Adrenal gland (tissue), 12 donors: ENCODE data around the gene LIMK2. TPM values are rescaled to one million over a fixed set of nuclear protein-coding genes. Genes with fewer than 3 reads are reported as not detected.

Experiments used
- DNase-seq, 7 donors: peaks; one replicate each; pipeline ENCODE4 v3.0.0-alpha.2; 2019 to 2020
- H3K27ac ChIP-seq, 5 donors: fragments of 200-600 bp; sonication (generic) in 4 of 5; 1 replicate in 3 of 5; 2 replicates in 2 of 5; pipeline versions ENCODE4 v1.5.1 to v1.8.0; 2016 to 2020; ENCODE audit warnings: mild to moderate bottlenecking in 1 of 5
- H3K27me3 ChIP-seq: fragments of 200-600 bp; 2 replicates; pipeline ENCODE4 v1.8.0; 2021
- H3K36me3 ChIP-seq, 2 donors: fragments of 200-600 bp; replicated peaks in 1 of 2; 1 replicate in 1 of 2; 2 replicates in 1 of 2; pipeline versions ENCODE4 v1.5.1 to v1.8.0; 2018 to 2022
- H3K4me1 ChIP-seq, 2 donors: fragments of 200-600 bp; replicated peaks in 1 of 2; 1 replicate in 1 of 2; 2 replicates in 1 of 2; pipeline versions ENCODE4 v1.5.1 to v1.8.0; 2018 to 2021
- H3K4me3 ChIP-seq, 4 donors: fragments of 200-600 bp; sonication (generic) in 3 of 4; one replicate each; pipeline ENCODE4 v1.5.1; 2016 to 2018
- H3K9me3 ChIP-seq, 3 donors: fragments of 200-600 bp; sonication (generic) in 1 of 3; replicated peaks in 1 of 3; 1 replicate in 2 of 3; 2 replicates in 1 of 3; pipeline versions ENCODE4 v1.5.1 to v1.8.0; 2016 to 2021
- POLR2A ChIP-seq, 2 donors: fragments of 450-650 bp; IDR thresholded peaks; one replicate each; pipeline ENCODE4 v1.6.1; 2017; ENCODE audit warnings: antibody characterized with exemption in 2 of 2, mild to moderate bottlenecking in 2 of 2, moderate library complexity in 1 of 2
- WGBS, 4 donors: extraction: QIAGEN DNeasy Blood & Tissue Kit in 2 of 4; methylation state at CpG; one replicate each; pipeline versions ENCODE4 v1.1.5 to v1.1.7; 2013 to 2017; 5-methylcytosine and 5-hydroxymethylcytosine counted together
- intact Hi-C, 2 donors: fragments of 100-400 bp; cut with DNase I; formaldehyde crosslinking; loops; one replicate each; pipeline versions ENCODE4 v1.14.1 to v1.15.0; 2022 to 2023
- polyA plus RNA-seq, 3 donors: library from polyadenylated mRNA; stranded (reverse); fragments of 200-250 nt in 2 of 3; fragments of 350-450 nt in 1 of 3; fragmentation: Illumina TruSeq in 1 of 3; extraction: RNeasy Lipid Tissue Mini Kit (QIAGEN cat#74804) in 1 of 3; gene quantifications; one replicate each; pipeline ENCODE4 v1.2.3, GENCODE V29; 2013 to 2014
- total RNA-seq, 9 donors: library from RNA; depleted of rRNA in 4 of 9; stranded (reverse); fragments of >200 nt in 4 of 9; fragments of 120-200 nt in 1 of 9; fragmentation: NEBNext Ultra II Directional in 1 of 9; extraction: Animal tissue kit (Norgen Biotek cat#: 25700) in 1 of 9; gene quantifications; one replicate each; pipeline versions ENCODE4 v1.1.0 to v1.2.4, GENCODE V29; 2013 to 2023
- TF ChIP-seq, protein P1 (sequence below), 6 experiments: fragments of 450-650 bp in 4 of 6; fragments of 200-600 bp in 2 of 6; sonication (generic) in 1 of 6; IDR thresholded peaks; 1 replicate in 5 of 6; 2 replicates in 1 of 6; pipeline versions ENCODE4 v1.5.1 to v1.8.0; 2016 to 2021; ENCODE audit warnings: antibody characterized with exemption in 6 of 6, mild to moderate bottlenecking in 2 of 6, moderate library complexity in 1 of 6
- donor health status: healthy with polysubstance abuse.
- donor health status: Bipolar disorder and iron deficiency.
- donor health status: DM: yes; HTN: yes; CAD: no.
- donor health status: DM: no; HTN: no; CAD: no.
- donor health status: DM: no; HTN: no; CAD: no.
- donor health status: DM: yes; HTN: yes; CAD: no.

LIMK2 gene
- total and polyA plus RNA-seq, 12 donors: 12.6 to 36.1 (median 20.2) TPM

DNA sequence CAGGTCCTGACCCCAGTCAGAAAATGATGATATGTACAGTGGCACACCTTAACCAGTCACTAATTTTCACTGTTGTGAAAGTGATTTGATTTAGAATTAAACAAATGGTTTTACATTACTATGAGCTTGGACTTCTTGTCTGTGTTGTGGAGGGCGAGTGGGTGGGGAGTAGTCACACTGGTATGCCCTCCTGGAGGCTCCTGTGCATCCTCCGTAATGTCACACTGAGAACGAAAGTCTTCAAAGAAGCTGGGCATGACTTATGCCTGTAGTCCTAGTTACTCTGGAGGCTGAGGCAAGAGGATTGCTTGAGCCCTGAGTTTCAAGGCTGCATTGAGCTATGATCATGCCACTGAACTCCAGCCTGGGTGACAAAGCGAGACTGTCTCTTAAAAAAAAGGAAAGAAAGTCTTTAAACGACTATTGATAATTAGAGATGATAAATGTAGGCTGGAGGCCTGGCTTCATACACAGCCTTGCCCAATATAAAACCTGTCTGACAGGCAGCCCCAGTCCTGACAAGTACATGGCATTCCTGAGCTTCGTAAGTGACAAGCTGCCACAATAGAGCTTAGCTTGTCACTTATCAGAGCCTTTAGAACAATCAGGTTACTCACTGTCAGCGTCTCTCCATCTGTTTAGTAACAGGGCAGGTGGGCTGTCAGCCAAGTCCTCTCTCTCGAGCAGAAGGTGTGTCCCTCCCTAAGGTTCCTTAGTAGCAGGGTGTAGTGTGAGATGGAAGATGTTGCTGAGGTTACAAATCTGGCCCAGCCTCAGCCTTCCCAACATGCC is 5.0 kb upstream of the LIMK2 start:
- H3K4me1 ChIP-seq: peaks cover 0 to 9% of the 10 kb centered on the region in 2 donors
- 71 to 78% (median 74%) methylated on average over 7 to 8 of the region's 8 CpGs for WGBS, 4 donors
- no peak overlapping the region for H3K4me3 ChIP-seq
- DNase-seq: no peak
- peaks cover 0 to 17% of the 10 kb centered on the region in 2 donors for H3K36me3 ChIP-seq
- TF ChIP-seq, protein P1, sequence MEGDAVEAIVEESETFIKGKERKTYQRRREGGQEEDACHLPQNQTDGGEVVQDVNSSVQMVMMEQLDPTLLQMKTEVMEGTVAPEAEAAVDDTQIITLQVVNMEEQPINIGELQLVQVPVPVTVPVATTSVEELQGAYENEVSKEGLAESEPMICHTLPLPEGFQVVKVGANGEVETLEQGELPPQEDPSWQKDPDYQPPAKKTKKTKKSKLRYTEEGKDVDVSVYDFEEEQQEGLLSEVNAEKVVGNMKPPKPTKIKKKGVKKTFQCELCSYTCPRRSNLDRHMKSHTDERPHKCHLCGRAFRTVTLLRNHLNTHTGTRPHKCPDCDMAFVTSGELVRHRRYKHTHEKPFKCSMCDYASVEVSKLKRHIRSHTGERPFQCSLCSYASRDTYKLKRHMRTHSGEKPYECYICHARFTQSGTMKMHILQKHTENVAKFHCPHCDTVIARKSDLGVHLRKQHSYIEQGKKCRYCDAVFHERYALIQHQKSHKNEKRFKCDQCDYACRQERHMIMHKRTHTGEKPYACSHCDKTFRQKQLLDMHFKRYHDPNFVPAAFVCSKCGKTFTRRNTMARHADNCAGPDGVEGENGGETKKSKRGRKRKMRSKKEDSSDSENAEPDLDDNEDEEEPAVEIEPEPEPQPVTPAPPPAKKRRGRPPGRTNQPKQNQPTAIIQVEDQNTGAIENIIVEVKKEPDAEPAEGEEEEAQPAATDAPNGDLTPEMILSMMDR (IDR thresholded peaks at IDR 0.05): no peak
- no peak for TF ChIP-seq POLR2A (IDR thresholded peaks at IDR 0.05)
- no peaks in the 10 kb centered on the region for H3K27me3 ChIP-seq
- no peaks in the 10 kb centered on the region for H3K9me3 ChIP-seq
- intact Hi-C loops: no loop called here
- H3K27ac ChIP-seq: no peak overlapping the region

DNA sequence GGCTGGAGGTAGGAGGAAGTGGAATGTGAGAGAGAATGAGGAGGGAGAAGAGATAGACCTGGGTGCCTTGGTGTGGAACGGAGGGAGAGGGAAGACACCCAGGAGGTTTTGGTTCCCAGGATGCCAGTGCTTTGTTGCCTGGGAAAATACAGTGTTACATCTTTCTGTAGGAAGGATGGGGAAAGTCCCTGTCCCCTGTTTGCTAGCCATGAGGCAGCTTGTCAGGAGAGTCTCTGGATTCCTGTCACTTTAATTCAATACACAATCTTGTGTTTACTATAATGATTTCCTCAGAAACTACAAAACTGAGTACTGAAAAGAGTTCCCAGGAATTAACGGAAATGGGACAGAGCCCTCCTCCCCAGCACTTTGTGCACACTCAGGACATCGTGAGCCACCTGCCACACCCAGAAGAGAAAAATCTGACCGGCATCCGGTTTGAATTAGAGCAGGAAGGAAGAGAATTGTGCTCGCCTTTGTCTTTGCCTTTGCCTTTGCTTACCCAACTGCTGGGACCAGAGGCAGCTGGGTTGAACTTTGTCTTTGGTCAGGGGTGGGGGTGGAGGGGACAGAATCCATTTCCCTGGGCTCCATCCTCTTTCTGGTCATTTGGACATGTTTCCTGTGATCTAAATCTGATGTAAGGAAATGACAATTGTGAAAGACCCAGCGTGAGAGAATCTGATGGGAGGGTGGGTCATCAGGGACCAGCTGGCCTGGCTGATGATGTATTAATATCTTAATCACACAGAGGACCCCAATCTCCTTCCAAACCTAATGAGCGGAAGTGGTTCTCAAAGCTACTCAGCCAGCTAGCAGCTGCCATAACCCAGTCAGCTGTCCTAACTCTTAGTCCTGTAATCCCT is 1.3 kb upstream of the LIMK2 start:
- Histone ChIP-seq H3K27ac (peak overlapping the region in 4 of 5 donors; percentile 29 to 87 (median 54)), H3K9me3 (no peaks in the 10 kb centered on the region), H3K4me1 (peaks cover 6 to 22% of the 10 kb centered on the region in 2 donors), H3K4me3 (no peak overlapping the region), H3K27me3 (no peaks in the 10 kb centered on the region), H3K36me3 (peaks cover 0 to 1% of the 10 kb centered on the region in 2 donors)
- 54 to 68% (median 65%) methylated on average over 8 of the region's 8 CpGs for WGBS, 4 donors
- DNase-seq: peak in 6 of 7 donors; percentile 44 to 73 (median 53)
- TF ChIP-seq, protein P1 (IDR thresholded peaks at IDR 0.05): no peak
- no peak for TF ChIP-seq POLR2A (IDR thresholded peaks at IDR 0.05)
- intact Hi-C loops: loop anchor here (5.0 to 10.0 kb wide), 3 partner anchors 46 to 64 kb away; partner anchors contain the start of gene RNF185 (in 1 of the 2)

DNA sequence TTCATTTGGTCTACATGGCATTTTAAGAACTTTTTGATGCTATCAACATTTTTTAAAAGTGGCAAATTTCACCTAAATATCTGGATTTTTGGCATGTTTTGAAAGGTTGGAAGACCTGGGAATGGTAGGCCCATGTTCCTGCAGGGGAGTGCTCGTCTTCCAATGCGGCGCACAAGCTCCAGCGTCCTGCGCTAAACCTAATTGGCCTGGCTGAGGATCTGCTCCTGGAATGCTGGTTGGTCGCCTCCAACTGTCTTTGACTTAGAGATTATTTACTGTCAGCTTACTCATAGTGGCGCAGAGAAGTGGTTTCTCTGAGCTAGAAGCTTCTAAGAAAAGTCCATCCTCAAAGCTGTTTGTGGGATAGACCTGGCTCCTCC is 626 bp upstream of the LIMK2 start:
- 69 to 86% (median 76%) methylated on average over 5 to 7 of the region's 7 CpGs for WGBS, 4 donors
- TF ChIP-seq, protein P1 (IDR thresholded peaks at IDR 0.05): no peak
- TF ChIP-seq POLR2A (IDR thresholded peaks at IDR 0.05): no peak
- H3K36me3 ChIP-seq: no peaks in the 10 kb centered on the region
- H3K4me1 ChIP-seq: peaks cover 6 to 24% of the 10 kb centered on the region in 2 donors
- H3K9me3 ChIP-seq: no peaks in the 10 kb centered on the region
- intact Hi-C loops: loop anchor here (5.0 to 10.0 kb wide), 3 partner anchors 47 to 63 kb away; partner anchors contain the start of gene RNF185 (in 1 of the 2)
- DNase-seq: no peak
- H3K27me3 ChIP-seq: no peaks in the 10 kb centered on the region
- H3K27ac ChIP-seq: peak overlapping the region in 4 of 5 donors; percentile 29 to 87 (median 70)
- peak overlapping the region in 2 of 4 donors; percentile 57 to 67 for H3K4me3 ChIP-seq
